HepG2 (cell line): ENCODE measurements around the gene RPS19. TPM values are rescaled to one million over a fixed set of nuclear protein-coding genes. Genes with fewer than 3 reads are reported as not detected.
A peak's percentile ranks its signal among the peaks of the same experiment; 100 is the strongest.

Source experiments
- ATAC-seq: fragments of 200-7000 bp; cut with Tn5 transposase; 3 replicates; pipeline ENCODE4 v1.9.1; 2020; ENCODE audit warnings: mild to moderate bottlenecking, moderate library complexity
- BruUV-seq: library from RNA; stranded (reverse); fragments of 400-500 nt; replicated peaks from 2 replicates; lab custom pipeline; 2021; lab: Mats Ljungman, UMichigan
- CTCF ChIA-PET: fragments of 300-600 bp; formaldehyde crosslinking; extraction: SDS; loops from one replicate; lab custom pipeline; 2021; ENCODE audit warnings: low total read pairs, inconsistent platforms, low intra/inter-chr PET ratio; lab: Yijun Ruan, JAX
- POLR2A ChIA-PET: fragments of 350-600 bp; sonication (Branson Sonifier 250); formaldehyde crosslinking; loops from one replicate; lab custom pipeline; 2020; ENCODE audit warnings: antibody characterized with exemption, inconsistent platforms; lab: Yijun Ruan, JAX
- DNase-seq: peaks from one replicate; pipeline ENCODE4 v3.0.0-alpha.2; 2015; ENCODE audit warnings: low spot score
- FAIRE-seq: peaks from 3 replicates; lab custom pipeline; 2011; peaks lifted over from hg19 to GRCh38; lab: Jason Lieb, UNC
- H2AFZ ChIP-seq: one replicate; pipeline ENCODE4 v1.6.1; 2011; ENCODE audit warnings: low read length, inconsistent platforms
- H3K27ac ChIP-seq: fragments of 300-600 bp; 3 replicates; pipeline ENCODE4 v1.8.0; 2011; ENCODE audit warnings: mixed run types, mild to moderate bottlenecking, mixed read lengths, low read length, inconsistent platforms; ENCODE audit not compliant: insufficient read depth; ENCODE audit errors: extremely low read length
- H3K27me3 ChIP-seq, 2 experiments: fragments of 200-600 bp in 1 of 2; 2 replicates in 1 of 2; 3 replicates in 1 of 2; pipeline versions ENCODE4 v1.6.0 to v1.8.0; 2011; ENCODE audit warnings: low read length in 2 of 2, mild to moderate bottlenecking in 2 of 2, moderate library complexity in 2 of 2, inconsistent platforms in 1 of 2; ENCODE audit not compliant: insufficient read depth in 2 of 2, control insufficient read depth in 1 of 2
- H3K36me3 ChIP-seq, 2 experiments: fragments of 200-600 bp in 1 of 2; replicated peaks in 1 of 2; 2 replicates in 1 of 2; 3 replicates in 1 of 2; pipeline versions ENCODE4 v1.5.1 to v1.8.0; 2011; ENCODE audit warnings: low read length in 2 of 2, inconsistent platforms in 1 of 2; ENCODE audit not compliant: insufficient read depth in 2 of 2, control insufficient read depth in 1 of 2
- H3K4me1 ChIP-seq: 2 replicates; pipeline ENCODE4 v1.5.1; 2012; ENCODE audit warnings: low read length, inconsistent platforms; ENCODE audit not compliant: insufficient read depth
- H3K4me2 ChIP-seq: 2 replicates; pipeline ENCODE4 v1.6.0; 2011; ENCODE audit warnings: low read depth, low read length, inconsistent platforms
- H3K4me3 ChIP-seq, 3 experiments: fragments of 200-600 bp in 1 of 3; sonication (generic), shearing (Covaris generic) in 1 of 3; replicated peaks in 1 of 3; 2 replicates each; pipeline ENCODE4 v1.5.1; 2011 to 2016; ENCODE audit warnings: low read length in 3 of 3, inconsistent platforms in 2 of 3, low read depth in 2 of 3, mild to moderate bottlenecking in 2 of 3, control low read depth in 1 of 3, mixed read lengths in 1 of 3; ENCODE audit not compliant: insufficient read depth in 1 of 3
- H3K79me2 ChIP-seq: one replicate; pipeline ENCODE4 v1.6.1; 2011; ENCODE audit warnings: low read length, inconsistent platforms; ENCODE audit not compliant: insufficient read depth
- H3K9ac ChIP-seq: 2 replicates; pipeline ENCODE4 v1.6.0; 2011; ENCODE audit warnings: mild to moderate bottlenecking, low read depth, low read length, inconsistent platforms; ENCODE audit not compliant: insufficient read depth
- H3K9me3 ChIP-seq: 2 replicates; pipeline ENCODE4 v1.5.1; 2012; ENCODE audit warnings: mild to moderate bottlenecking, low read length
- H4K20me1 ChIP-seq: 2 replicates; pipeline ENCODE4 v1.6.0; 2011; ENCODE audit warnings: inconsistent platforms, mild to moderate bottlenecking, low read length, moderate library complexity; ENCODE audit not compliant: insufficient read depth
- FOXO1 ChIP-seq: sonication (generic); formaldehyde crosslinking; IDR thresholded peaks from 2 replicates; pipeline ENCODE4 v1.4.0; 2020; ENCODE audit warnings: missing genetic modification reagents
- FOXO4 ChIP-seq: sonication (generic); formaldehyde crosslinking; conservative IDR thresholded peaks from 2 replicates; pipeline ENCODE4 v1.8.1; 2023; ENCODE audit warnings: missing genetic modification reagents
- ZBTB7A ChIP-seq: sonication (generic); formaldehyde crosslinking; IDR thresholded peaks from 2 replicates; pipeline ENCODE4 v1.8.0; 2022; ENCODE audit warnings: mild to moderate bottlenecking, missing genetic modification reagents
- ZFP36L1 ChIP-seq: sonication (generic); formaldehyde crosslinking; IDR thresholded peaks from 2 replicates; pipeline ENCODE4 v1.8.0; 2022; ENCODE audit warnings: mild to moderate bottlenecking, missing genetic modification reagents, moderate library complexity
- ZNF12 ChIP-seq: sonication (generic); formaldehyde crosslinking; IDR thresholded peaks from 2 replicates; pipeline ENCODE4 v1.5.0; 2020; ENCODE audit warnings: missing genetic modification reagents
- ZNF770 ChIP-seq: sonication (generic); formaldehyde crosslinking; IDR thresholded peaks from 2 replicates; pipeline ENCODE4 v1.5.0; 2020; ENCODE audit warnings: mild to moderate bottlenecking, missing genetic modification reagents
- WGBS: methylation state at CpG from one replicate; pipeline ENCODE4 v1.1.6; 2017; ENCODE audit warnings: low lambda C conversion rate; 5-methylcytosine and 5-hydroxymethylcytosine counted together
- in situ Hi-C: cut with HindIII; loops from 2 replicates; pipeline ENCODE4 v1.10.0; 2017; ENCODE audit warnings: low pct_unique_long_range_greater_than_20kb; ENCODE audit not compliant: extremely low pct_ligation_motif_present
- intact Hi-C: fragments of 100-400 bp; cut with micrococcal nuclease; formaldehyde crosslinking; loops from one replicate; pipeline ENCODE4 v1.10.0; 2022; ENCODE audit not compliant: unreplicated experiment
- polyA plus RNA-seq, 8 experiments: library from polyadenylated mRNA; depleted of rRNA in 3 of 8; stranded (reverse) in 7 of 8; unstranded in 1 of 8; fragments of >200 nt; fragmentation: Illumina TruSeq in 4 of 8; extraction: Trizol in 4 of 8; gene quantifications; 2 replicates each; pipeline versions ENCODE4 v1.2.1 to v1.2.3, GENCODE V29; 2011 to 2016; ENCODE audit warnings: low read depth in 4 of 8, missing spikeins in 1 of 8, mixed read lengths in 1 of 8; ENCODE audit not compliant: insufficient read depth in 1 of 8
- total RNA-seq, 5 experiments: library from RNA; depleted of rRNA; stranded (reverse); fragments of >200 nt; fragmentation: Illumina TruSeq; extraction: Trizol; gene quantifications; 2 replicates each; pipeline ENCODE4 v1.2.3, GENCODE V29; 2016; ENCODE audit warnings: low read depth in 1 of 5

Gene RPS19
- total and polyA plus RNA-seq, 2 of the 13 experiments (the other 11 are each of a cell fraction or from before 2014, with no cell fraction given) = 1,983 to 4,758 TPM

GRCh38 chr19:41912899-41913537 lies 53.0 kb downstream of the RPS19 start:
- intact Hi-C loops (no loop called here), in situ Hi-C loops (no loop called here)
- CTCF ChIA-PET = no interaction called here
- H3K79me2 ChIP-seq = no peaks in the 10 kb centered on the region
- no peak overlapping the region for H3K27ac ChIP-seq
- ATAC-seq = peak; percentile 51
- H3K9me3 ChIP-seq = no peaks in the 10 kb centered on the region
- peaks cover 10 to 36% of the 10 kb centered on the region in 2 experiments for H3K27me3 ChIP-seq
- no peak overlapping the region for H3K4me2 ChIP-seq
- no peak overlapping the region for H3K4me3 ChIP-seq
- POLR2A ChIA-PET = no interaction called here
- WGBS = 10% methylated on average over 40 of the region's 51 CpGs
- H3K9ac ChIP-seq = no peak overlapping the region
- FAIRE-seq = no peak
- H4K20me1 ChIP-seq = no peaks in the 10 kb centered on the region
- H3K4me1 ChIP-seq = no peaks in the 10 kb centered on the region
- H3K36me3 ChIP-seq = no peaks in the 10 kb centered on the region; a peak in 1 of 5 replicates
- TF ChIP-seq FOXO4 (CRISPR knock-in tag) = no peak
- no peak for TF ChIP-seq FOXO1 (CRISPR knock-in tag)
- 0 out of 2 replicates have a peak, but pooled peaks have one; percentile 18 for TF ChIP-seq ZNF770 (CRISPR knock-in tag)
- no peak for TF ChIP-seq ZBTB7A (CRISPR knock-in tag)
- no peak for TF ChIP-seq ZNF12 (CRISPR knock-in tag)
- no peak for TF ChIP-seq ZFP36L1 (CRISPR knock-in tag)
- TF ChIP-seq, all 625 proteins: peak for 1
- H2AFZ ChIP-seq = no peak overlapping the region
- BruUV-seq = no TSS peak
- no peak for DNase-seq
